ENCODE results near the gene CYBC1.

- TF ChIP-seq CREB1 (IDR thresholded peaks at IDR 0.05) (no peak), CTCF (IDR thresholded peaks at IDR 0.05; ENCODE audit: control extremely low read depth in 1 of 3, insufficient read depth in 1 of 3, low read depth in 1 of 3, low read length in 3 of 3) (no peak), SIN3A (conservative IDR thresholded peaks at IDR 0.05 in 1 of 2, IDR thresholded peaks at IDR 0.05 in 1 of 2; ENCODE audit: low read depth in 1 of 2, low read length in 2 of 2) (no peak), SP1 (IDR thresholded peaks at IDR 0.05; ENCODE audit: low read depth, low read length) (no peak), MAX (IDR thresholded peaks at IDR 0.05) (no peak), ATF2 (IDR thresholded peaks at IDR 0.05; ENCODE audit: low read length) (no peak), POLR2A (IDR thresholded peaks at IDR 0.05; ENCODE audit: control extremely low read depth in 1 of 2, low read depth in 2 of 2, low read length in 2 of 2) (no peak), EZH2 (IDR thresholded peaks at IDR 0.05; ENCODE audit: low read depth, low read length, severe bottlenecking) (no peak), ASH2L (IDR thresholded peaks at IDR 0.05; ENCODE audit: low read length) (no peak), POLR2AphosphoS5 (IDR thresholded peaks at IDR 0.05; ENCODE audit: low read depth, low read length) (no peak), TEAD4 (IDR thresholded peaks at IDR 0.05; ENCODE audit: low read depth, low read length) (no peak)
These were observed 29.1 kb upstream of the CYBC1 start for GRCh38 chr17:82479602-82480001.

Measured in H1 (cell line).